C4-2B (cell line): ENCODE measurements around the gene CLSTN2.

Experiments
- CTCF ChIP-seq: fragments of 450-650 bp; conservative IDR thresholded peaks from 2 replicates; pipeline ENCODE4 v1.5.1; 2017; ENCODE audit warnings: mild to moderate bottlenecking
- ZFX ChIP-seq: fragments of 450-650 bp; IDR thresholded peaks from 2 replicates; pipeline ENCODE4 v1.6.1; 2017

DNA sequence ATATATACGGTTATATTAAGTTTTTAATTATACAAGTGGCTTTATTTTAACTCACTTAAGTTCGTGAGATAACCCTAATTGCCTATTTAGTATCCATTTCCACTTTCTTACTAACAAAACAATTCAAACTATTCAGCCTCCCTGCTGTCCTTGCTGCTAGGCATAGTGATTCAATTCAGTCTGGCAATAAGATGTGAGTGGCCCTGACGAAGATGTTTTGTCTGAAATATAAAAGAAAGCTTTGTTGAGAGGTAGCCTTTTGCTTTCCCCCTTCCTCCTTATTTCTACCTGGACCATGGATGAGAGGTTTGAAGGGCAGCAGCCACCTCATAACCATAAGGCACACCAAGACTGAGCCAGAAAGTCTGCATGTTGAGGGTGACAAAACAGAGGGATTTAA, 653.6 kb downstream of the CLSTN2 start:
- TF ChIP-seq CTCF (no peak), ZFX (no peak)
